Stromal cell of bone marrow (primary cell): ENCODE results near the gene ZNF90.
"Not testable (repeated sequence)": the region's sequence is repeated elsewhere in the genome, so short reads cannot be mapped to it uniquely, and the experiment has no call there.

Experiments
- DNase-seq: peaks from one replicate; pipeline ENCODE4 v3.0.0-alpha.2; 2012; ENCODE audit warnings: low read depth

ZNF90 gene

DNA sequence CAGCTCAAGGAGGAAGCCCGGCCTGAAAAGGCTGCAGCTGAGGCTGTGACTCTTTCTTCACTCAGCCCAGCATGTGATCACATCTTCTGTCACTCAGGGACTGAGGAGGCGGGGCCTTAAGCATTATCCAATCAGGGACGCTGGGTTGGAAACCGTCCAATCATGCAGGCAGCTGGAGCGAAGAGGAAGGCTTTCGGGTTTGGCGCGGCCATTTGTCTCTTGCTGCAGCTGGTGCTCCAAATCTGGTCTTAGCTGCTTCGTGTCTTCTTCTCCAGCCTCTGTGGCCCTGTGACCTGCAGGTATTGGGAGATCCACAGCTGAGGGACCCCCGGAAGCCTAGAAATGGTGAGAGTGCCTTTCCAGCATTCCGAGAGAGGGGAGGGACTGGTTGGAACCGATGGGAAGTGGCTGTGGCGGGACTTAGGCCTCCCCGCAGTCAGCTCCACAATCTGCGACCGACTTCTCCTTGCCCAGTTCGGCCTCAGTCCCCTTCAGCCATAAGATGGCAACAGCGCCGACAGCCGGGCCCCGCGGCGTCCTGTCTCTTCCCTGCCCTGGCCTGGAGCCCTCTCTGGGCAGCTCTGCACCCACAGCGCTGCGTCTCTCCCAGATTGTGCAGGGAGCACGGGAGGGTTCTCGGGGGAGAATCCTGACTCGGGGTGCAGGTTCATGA lies at the start of gene ZNF90:
Gene ZNF90 (plus strand): TSS at position 210 of the 673 bp plus-strand sequence. CDS start 133 bp downstream, at position 343.
- DNase-seq: peak; percentile 94

DNA sequence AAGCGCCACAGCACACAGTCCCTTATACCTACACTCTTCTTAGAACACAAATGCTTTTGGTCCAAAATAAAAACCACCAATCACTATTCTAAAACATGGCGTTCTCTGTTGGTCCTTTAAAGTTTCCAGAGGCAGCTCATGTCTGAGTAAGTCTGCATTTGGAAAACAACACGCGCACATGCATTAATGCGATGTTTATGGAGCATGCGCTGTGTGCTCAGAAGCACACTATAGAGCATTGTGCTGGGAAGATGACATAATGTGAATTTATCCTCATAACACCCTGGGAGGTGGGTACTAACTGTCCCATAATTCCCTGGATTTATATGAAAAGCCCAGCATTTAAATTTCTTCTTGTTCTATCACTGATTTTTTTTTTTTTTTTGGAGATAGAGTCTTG lies 49.2 kb upstream of the ZNF90 start:
- no peak for DNase-seq

DNA sequence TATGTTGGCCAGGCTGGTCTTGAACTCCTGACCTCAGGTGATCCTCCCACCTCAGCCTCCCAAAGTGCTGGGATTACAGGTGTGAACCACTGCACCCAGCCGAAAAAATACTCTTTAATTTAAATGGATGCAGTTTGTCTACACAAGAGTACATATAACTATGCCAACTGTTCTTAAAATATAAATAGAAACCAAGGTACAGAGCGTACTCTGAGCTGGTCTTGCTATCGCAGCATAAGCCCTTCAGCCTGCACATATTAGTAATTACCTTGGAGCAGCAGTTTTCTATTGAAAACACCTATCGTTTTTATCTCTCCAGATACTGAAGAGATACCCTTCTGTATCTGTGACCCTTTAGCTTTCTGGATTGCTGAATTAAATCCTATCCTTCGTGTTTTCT lies 41.9 kb upstream of the ZNF90 start:
- DNase-seq: no peak

DNA sequence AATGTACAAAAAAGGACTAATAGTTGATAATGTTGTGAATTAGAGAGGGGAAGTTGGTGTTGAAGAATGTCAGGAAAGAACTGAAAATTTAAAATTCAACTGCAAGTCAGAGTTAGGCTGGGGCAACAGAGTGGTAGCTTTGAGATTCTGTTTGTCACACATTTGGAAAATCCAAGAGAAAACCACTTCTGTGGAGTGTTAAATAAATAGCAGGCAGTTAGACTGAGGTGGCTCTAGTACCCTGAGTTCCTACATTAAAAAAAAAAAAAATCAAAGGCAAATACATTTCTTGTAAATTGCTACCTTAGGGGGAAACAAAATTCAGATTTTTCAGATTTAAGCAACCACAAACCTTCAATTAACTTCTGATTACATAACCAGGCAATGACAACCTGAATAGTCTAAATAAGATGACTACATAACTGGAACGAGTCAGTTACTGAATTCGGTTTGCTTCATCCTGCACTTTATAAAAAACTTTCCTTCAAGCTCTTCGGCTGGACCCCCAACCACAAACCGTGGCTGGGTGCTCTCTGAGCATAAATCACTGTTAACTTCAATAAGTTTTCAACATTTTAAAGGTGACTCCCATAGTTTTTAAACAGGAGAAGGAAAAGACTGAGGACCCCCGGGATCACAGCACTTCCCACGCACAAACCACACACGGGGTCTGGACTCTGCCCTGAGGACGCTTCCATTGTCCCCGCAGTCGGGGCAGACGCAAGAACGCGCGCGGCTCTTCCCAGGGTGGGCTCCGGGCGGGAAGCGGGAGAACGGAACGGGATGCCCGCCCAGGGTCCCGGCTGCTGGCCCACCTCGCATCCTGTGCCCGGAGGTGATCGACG lies 39.2 kb upstream of the ZNF90 start:
- DNase-seq: no peak

DNA sequence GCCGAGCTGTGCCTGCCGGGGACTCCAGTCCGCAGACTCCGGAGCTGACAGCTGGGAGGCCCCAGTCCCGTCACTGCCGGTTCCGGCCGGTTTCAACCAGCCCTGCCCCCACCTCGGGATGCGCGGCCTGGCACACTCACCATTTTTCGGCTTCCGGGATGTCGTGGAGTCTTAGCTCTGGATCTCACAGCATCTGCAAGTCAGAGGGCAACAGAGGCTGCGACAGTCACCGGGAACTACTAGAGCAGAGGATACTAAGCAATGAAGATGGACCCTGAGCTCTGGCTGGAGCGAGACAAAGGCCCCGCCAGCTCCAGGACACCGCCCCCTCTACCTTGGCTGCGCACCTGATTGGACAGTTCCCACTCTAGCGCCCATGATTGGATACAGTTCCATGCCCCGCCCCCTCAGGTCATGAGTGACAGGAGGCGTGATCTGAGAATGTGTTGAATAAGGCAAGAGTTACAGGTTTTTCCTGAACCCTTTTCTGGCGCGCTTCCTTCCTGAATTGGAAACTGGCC lies 38.5 kb upstream of the ZNF90 start, which contains the start of gene ZNF682:
Gene ZNF682 (minus strand): TSS at position 303 of the 521 bp plus-strand sequence. CDS start 160 bp downstream, at position 143.
- peak; percentile 93 for DNase-seq

DNA sequence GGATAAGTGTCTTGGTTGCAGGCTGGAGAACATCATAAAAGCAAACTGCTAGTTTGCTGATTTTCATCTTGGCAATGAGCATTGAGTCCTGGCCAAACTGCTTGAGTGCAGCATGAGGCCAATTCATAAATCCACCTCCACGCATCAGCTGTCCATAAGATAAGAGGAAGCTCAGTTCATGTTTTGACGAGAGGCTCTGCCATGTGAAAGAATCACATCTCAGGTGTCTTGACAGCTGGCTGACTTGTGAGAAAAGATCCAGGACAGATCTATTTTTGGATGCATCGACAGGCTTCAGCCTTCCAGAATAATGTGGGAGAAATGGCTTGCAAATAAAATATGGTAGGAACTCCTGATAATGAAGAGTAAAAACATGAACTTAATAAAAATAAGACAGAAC lies 33.1 kb upstream of the ZNF90 start:
- no peak for DNase-seq

DNA sequence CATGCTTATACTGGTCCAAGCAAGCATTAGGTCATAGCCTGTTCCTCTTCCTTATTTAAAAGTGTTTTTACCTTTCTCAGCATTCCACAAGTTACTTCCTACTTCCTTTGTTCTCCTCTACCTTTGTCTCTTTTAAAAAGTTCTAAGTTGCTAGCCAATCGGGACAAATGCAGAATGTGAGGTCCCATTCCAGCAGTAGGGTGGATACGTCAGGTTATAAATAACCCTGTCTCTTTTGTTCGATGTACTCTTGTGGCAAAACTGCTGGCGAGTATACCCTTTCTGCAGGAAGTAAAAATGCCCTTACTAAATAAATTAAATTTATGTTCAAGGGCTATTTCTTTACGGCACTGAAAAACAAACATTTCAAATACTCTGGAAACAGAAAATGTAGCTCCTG lies 32.1 kb upstream of the ZNF90 start:
- not testable (repeated sequence) for DNase-seq

DNA sequence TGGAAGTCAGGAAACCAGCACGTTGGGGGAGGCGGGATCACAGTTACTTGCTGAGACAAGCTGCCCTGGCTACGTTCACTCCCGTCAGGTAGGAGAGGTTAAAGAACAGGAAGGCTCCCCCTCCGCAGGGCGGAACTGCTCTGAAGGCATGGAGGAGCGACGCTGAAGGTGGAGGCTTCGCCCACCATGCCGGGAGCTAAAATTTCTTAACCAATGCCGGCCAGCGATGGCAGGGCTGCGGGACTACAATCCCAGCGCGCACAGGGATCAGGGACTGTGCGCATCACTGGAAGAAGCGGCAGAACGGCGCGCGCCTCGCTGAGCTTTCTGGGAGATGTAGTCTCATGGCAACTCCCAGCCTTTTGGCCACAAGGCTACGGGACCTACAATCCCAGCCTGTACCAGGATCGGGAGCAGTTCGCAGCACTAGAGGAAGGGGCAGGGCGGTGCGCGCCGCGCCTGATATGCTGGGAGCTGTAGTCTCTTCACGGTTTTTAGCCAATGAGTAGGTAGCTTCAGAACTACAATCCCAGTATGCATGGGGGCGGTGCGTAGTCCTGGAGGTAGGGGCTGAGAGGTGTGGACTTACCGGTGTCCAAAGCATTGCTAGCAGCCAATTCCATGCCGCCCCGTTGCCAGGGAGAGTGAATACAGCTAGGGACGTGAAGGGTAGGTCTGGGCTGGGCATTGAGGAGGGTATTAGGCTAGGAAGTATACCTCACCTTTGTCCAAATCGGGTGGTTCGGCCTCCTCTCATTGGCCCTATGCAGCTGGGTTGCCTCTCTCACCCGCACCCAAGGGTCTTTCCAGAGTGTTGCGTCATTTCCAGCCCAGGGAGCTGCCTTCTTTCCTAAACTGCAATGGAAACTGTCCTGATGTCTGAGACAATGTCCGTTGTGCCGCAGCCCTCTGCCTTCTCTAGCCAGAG lies 25.7 kb upstream of the ZNF90 start:
- DNase-seq: peak; percentile 98

DNA sequence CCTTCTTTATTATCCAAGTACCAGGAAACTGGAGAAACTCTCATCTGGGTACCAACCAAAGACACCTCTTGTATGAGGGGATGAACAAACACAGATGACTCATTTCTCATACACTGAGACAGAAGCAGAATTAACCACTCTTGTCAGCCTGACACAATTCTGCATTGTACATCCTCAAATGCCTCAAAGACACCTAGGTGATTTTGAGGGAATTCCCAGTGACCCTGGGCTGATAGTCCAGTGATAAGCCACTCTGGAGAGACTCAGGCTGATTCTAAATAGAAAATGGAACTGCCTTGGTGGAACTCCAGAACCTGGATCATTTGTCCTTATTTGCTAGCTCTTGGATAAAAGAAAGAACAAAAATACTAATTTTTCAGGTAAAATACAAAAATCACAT lies 19.1 kb upstream of the ZNF90 start:
- DNase-seq: not testable (repeated sequence)

DNA sequence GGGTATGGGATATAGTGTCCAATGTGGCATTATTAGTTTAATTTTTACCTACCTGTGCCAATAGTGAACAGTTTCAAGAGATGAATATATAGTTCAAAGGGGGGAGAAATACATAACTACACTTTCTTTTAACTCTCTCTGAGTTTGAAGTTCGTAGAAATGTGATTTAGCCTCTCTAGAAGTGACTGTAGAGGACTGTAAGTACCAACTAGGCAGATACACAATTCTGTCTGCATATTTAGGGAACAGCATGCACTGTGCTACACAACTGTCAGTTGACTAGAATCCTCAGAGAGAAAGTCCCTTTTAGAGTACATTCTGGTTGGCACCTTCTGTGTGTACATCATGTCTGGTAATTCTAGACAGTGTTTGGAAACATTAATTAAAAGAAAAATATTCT lies 17.5 kb upstream of the ZNF90 start:
- no peak for DNase-seq

DNA sequence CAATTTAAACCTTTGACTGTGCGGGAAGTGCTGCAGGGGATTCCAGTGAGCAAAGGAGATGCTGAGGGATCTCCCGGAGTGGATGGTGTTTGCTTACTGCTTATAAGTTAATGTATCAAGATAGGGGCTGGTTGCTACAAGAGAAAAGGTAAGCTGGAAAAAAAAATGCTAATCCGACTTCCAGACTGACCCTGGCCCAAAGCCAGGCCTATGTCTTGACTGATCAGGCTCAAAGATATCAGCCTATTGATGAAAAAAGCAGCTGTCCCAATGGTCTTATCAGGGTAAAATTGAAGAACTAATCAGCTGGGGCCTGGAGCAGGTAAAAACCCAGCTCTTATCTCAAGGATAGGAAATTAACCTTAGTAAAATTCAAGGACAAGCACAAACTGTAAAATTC lies 10.9 kb upstream of the ZNF90 start:
- DNase-seq: no peak

DNA sequence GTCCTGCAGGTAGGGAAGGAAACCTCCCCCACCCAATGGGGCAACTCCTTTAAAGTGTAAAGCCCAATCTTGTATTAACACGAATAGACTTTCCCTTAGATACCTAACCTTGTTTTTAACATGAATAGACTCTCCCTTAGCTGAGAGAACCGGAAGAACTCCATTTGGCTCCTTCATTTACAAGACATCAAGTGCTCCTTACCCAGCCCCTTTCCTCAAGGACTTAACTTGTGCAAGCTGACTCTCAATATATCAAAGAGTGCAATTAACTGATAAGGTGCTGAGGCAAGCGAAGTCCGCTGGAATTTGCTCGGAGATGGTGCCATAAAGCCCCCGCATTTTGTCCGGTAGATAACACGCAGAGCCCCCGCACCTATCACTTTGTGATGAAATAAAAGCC lies 9.9 kb upstream of the ZNF90 start:
- no peak for DNase-seq

DNA sequence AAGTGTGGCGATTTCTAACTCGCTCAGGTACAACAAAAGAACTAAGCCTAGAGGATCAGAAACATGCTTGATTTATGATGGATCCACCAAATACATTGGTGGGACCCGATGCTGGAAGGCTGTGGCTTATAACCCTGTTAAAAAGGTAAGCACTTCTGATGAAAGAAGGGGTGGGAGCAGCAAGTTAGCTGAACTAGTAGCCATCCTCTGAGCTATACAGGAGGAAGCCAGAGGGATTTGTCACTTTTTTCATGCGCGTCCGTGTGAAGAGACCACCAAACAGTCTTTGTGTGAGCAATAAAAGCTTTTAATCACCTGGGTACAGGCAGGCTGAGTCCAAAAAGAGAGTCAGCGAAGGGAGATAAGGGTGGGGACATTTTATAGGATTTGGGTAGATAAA lies 9.2 kb upstream of the ZNF90 start:
- DNase-seq: not testable (repeated sequence)

DNA sequence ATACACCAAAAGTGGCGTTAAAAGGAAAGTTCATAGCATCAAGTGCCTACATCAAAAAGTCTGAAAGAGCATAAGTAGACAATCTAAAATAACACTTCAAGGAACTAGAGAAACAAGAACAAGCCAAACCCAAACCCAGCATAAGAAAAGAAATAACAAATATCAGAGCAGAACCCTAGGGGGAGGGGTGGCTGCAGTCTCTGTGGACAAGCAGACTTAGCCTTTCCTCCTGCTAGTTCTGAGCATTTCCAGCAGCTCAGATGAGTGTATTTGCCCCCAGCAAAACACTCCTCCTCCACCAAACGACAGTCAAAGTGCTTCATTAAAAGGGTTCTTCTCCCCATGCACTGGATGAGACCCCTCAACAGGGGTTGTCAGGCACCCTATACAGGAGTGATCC lies 7.1 kb upstream of the ZNF90 start:
- no peak for DNase-seq

DNA sequence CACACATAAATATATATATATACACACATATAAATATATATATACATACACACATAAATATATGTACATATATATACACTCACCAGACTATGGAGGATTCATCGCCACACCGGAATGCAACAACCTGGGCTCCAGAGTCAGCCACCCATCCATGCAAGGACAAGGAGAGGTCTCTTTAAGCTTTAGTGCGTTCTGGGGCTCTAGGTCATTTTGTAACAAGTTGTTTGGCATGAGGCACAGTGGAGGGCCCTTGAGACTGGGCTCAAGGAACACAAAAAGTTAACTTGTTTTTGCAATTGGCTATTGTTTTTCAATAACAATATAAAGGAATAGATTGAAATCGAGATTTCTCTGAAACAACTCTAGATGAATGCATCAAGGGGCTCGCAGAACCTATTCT lies 4.9 kb upstream of the ZNF90 start:
- DNase-seq: no peak

DNA sequence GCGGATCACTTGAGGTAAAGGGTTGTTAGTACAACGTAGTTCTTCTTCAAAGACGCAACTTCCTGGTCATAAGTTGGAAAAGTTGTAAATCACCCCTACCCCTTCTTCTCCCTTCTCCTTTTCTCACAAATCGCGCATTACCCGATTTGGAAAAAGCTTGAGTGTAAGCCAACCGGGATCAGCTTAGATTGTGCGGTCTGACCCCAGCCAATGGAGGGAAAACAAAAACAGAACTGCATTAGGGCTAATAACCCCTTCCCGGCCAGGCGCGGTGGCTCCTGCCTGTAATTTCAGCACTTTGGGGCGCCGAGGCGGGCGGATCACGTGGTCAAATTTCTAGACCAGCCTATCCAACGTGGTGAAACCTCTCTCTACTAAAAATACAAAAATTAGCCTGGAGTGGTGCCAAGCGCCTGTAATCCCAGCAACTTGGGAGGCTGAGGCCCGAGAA lies 806 bp downstream of the ZNF90 start:
- peak; percentile 20 for DNase-seq

DNA sequence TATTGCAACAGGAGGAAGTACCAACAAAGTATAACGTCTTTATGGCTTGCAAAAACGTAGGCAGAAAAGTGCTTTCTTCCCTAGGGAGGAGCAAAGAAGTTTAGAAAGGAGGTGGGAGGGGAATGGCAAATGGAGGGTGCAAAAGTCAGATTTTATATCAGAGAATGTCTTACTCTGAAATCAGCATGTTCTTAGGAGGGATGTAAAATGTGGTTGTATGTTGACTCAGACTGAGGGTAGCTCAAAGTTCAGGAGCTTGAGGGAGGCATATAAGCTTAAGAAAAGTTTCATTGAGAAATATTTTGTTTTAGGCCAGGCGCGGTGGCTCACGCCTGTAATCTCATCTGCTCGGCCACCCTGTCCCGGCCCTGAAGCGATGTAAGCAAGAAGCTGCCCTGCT lies 1.7 kb downstream of the ZNF90 start:
- DNase-seq: no peak

DNA sequence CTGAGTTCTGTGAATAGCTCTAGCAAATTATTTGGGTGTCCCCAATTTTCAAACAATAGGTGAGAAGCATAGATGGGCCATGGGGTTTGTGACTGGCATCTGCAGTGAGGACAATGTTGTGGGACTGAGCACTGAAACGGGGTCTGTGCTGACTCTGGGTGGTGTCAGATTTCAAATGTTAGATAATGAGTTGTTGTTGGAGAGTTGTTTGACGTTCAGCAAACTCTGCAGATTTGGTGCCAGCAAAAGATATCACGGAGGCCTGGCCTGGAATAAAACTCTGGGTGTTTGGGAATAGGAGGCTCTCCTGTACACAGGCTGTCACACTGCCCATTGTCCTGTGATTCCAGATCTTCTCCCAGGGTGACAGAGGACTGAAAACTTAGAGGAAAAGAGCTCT lies 2.9 kb downstream of the ZNF90 start:
- DNase-seq: no peak

DNA sequence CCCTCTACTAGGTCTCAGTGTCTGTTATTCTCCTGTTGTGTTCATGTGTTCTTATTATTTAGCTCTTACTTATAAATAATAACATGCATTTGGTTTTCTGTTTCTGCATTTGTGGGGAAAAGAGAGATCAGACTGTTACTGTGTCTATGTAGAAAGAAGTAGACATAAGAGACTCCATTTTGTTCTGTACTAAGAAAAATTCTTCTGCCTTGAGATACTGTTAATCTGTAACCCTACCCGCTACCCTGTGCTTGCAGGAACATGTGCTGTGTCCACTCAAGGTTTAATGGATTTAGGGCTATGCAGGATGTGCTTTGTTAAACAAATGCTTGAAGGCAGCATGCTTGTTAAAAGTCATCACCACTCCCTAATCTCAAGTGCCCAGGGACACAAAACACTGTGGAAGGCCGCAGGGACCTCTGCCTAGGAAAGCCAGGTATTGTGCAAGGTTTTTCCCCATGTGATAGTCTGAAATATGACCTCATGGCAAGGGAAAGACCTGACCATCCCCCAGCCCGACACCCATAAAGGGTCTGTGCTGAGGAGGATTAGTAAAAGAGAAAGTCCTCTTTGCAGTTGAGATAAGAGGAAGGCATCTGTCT lies 4.5 kb downstream of the ZNF90 start:
- DNase-seq: not testable (repeated sequence)

DNA sequence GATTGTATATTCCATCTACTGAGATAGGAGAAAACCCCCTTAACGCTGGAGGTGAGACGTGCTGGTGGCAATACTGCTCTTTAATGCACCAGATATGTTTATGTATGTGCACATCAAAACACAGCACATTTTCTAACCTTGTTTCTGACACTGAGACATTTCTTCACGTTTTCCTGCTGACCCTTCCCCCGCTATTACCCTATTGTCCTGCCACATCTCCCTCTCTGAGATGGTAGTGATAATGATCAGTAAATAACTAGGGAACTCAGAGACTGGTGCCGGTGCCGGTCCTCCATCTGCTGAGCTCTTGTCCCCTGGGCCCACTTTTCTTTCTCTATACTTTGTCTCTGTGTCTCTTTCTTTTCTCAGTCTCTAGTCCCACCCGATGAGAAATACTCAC lies 5.1 kb downstream of the ZNF90 start:
- not testable (repeated sequence) for DNase-seq

DNA sequence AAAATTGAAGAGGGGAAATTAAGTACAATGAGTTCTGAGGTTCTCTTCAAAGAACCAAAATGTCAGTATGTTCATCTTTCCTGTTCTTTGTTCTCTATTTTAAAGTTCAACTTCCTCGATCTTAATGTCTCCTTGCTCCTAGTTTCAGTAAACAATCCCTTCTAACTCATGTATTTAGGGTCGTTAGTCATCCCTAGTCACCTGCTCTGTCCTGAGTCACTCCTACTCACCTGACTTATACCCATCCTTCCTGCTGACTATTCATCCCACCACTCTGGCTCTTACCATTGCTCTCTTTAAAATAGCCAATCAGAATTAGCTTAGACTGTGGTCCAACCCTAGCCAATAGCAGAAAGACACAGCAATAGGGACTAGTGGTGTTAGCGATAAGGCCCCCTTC lies 24.3 kb downstream of the ZNF90 start:
- DNase-seq: no peak
